ENCODE results near the gene KIF20B. TPM values are rescaled to one million over a fixed set of nuclear protein-coding genes. Genes with fewer than 3 reads are reported as not detected.

The KIF20B gene
- total RNA-seq, 1 donor from 2014 or later = 2.5 TPM

GRCh38 chr10:89782470-89782869 is 81.1 kb downstream of the KIF20B start:
- Histone ChIP-seq H3K9me3 (no peaks in the 10 kb centered on the region), H3K4me1 (no peaks in the 10 kb centered on the region), H3K27me3 (no peaks in the 10 kb centered on the region), H3K27ac (no peak overlapping the region), H3K36me3 (no peaks in the 10 kb centered on the region), H3K4me3 (no peak overlapping the region)
- no peak for TF ChIP-seq CTCF (IDR thresholded peaks at IDR 0.05)
- intact Hi-C loops (cut with DNase I) = no loop called here
- DNase-seq (ENCODE audit: extremely low spot score in 2 of 2) = no peak

- H3K36me3 ChIP-seq = no peaks in the 10 kb centered on the region
- no peak overlapping the region for H3K27ac ChIP-seq
- intact Hi-C loops (cut with DNase I) = no loop called here
- H3K9me3 ChIP-seq = no peaks in the 10 kb centered on the region
- TF ChIP-seq CTCF (IDR thresholded peaks at IDR 0.05) (no peak), POLR2A (IDR thresholded peaks at IDR 0.05) (no peak), POLR2AphosphoS5 (IDR thresholded peaks at IDR 0.05; ENCODE audit: insufficient read depth in 1 of 2, low read depth in 1 of 2) (no peak)
- no peaks in the 10 kb centered on the region for H3K27me3 ChIP-seq
- no peak overlapping the region for H3K4me3 ChIP-seq
- no peaks in the 10 kb centered on the region for H3K4me1 ChIP-seq
- no peak for DNase-seq (ENCODE audit: extremely low spot score in 2 of 2)
Measured at GRCh38 chr10:89783406-89783805, 82.0 kb downstream of the KIF20B start.

- TF ChIP-seq POLR2A (IDR thresholded peaks at IDR 0.05) (no peak), CTCF (IDR thresholded peaks at IDR 0.05) (no peak), POLR2AphosphoS5 (IDR thresholded peaks at IDR 0.05; ENCODE audit: insufficient read depth in 1 of 2, low read depth in 1 of 2) (no peak)
- Histone ChIP-seq H3K27me3 (no peaks in the 10 kb centered on the region), H3K4me3 (no peak overlapping the region), H3K27ac (no peak overlapping the region), H3K9me3 (no peaks in the 10 kb centered on the region), H3K36me3 (no peaks in the 10 kb centered on the region), H3K4me1 (no peaks in the 10 kb centered on the region)
- intact Hi-C loops (cut with DNase I) = no loop called here
- no peak for DNase-seq (ENCODE audit: extremely low spot score in 2 of 2)
Measured at GRCh38 chr10:89785095-89785494, 83.7 kb downstream of the KIF20B start.

- DNase-seq (ENCODE audit: extremely low spot score in 2 of 2) = no peak
- Histone ChIP-seq H3K9me3 (no peaks in the 10 kb centered on the region), H3K27ac (no peak overlapping the region), H3K27me3 (no peaks in the 10 kb centered on the region), H3K4me3 (no peak overlapping the region), H3K4me1 (no peaks in the 10 kb centered on the region), H3K36me3 (no peaks in the 10 kb centered on the region)
- no peak for TF ChIP-seq POLR2AphosphoS5 (IDR thresholded peaks at IDR 0.05; ENCODE audit: insufficient read depth in 1 of 2, low read depth in 1 of 2)
- TF ChIP-seq CTCF (IDR thresholded peaks at IDR 0.05) = no peak
- TF ChIP-seq POLR2A (IDR thresholded peaks at IDR 0.05) = no peak
- intact Hi-C loops (cut with DNase I) = no loop called here
Measured at GRCh38 chr10:89789188-89789877, 87.9 kb downstream of the KIF20B start.

- no peak for DNase-seq (ENCODE audit: extremely low spot score in 2 of 2)
- no peak overlapping the region for H3K27ac ChIP-seq
- TF ChIP-seq POLR2A (IDR thresholded peaks at IDR 0.05) (no peak), POLR2AphosphoS5 (IDR thresholded peaks at IDR 0.05; ENCODE audit: insufficient read depth in 1 of 2, low read depth in 1 of 2) (no peak), CTCF (IDR thresholded peaks at IDR 0.05) (no peak)
- no peak overlapping the region for H3K4me3 ChIP-seq
- no peaks in the 10 kb centered on the region for H3K4me1 ChIP-seq
- H3K36me3 ChIP-seq = no peaks in the 10 kb centered on the region
- intact Hi-C loops (cut with DNase I) = no loop called here
- H3K9me3 ChIP-seq = no peaks in the 10 kb centered on the region
- H3K27me3 ChIP-seq = no peaks in the 10 kb centered on the region
Measured at GRCh38 chr10:89792187-89792586, 90.8 kb downstream of the KIF20B start.
